Loucy (cell line): Measurements from ENCODE around the gene OR10G8.
"Not testable (repeated sequence)": the region's sequence is repeated elsewhere in the genome, so short reads cannot be mapped to it uniquely, and the experiment has no call there.

Source experiments
- H2AFZ ChIP-seq: fragments of 200-600 bp; sonication (generic); 2 replicates; pipeline ENCODE4 v1.6.0; 2016; ENCODE audit warnings: antibody characterized with exemption, mild to moderate bottlenecking, low read length, moderate library complexity
- H3F3A ChIP-seq: fragments of 200-600 bp; 2 replicates; pipeline ENCODE4 v1.6.0; 2016; ENCODE audit warnings: antibody characterized with exemption, low read depth, mild to moderate bottlenecking
- H3K27me3 ChIP-seq: fragments of 200-600 bp; sonication (generic); 2 replicates; pipeline ENCODE4 v1.6.1; 2014; ENCODE audit warnings: low read length, mild to moderate bottlenecking; ENCODE audit not compliant: insufficient read depth, poor library complexity, severe bottlenecking
- H3K36me3 ChIP-seq: fragments of 200-600 bp; sonication (generic); 2 replicates; pipeline ENCODE4 v1.6.1; 2016; ENCODE audit warnings: low read length; ENCODE audit not compliant: insufficient read depth
- H3K4me1 ChIP-seq: fragments of 200-600 bp; sonication (generic); 2 replicates; pipeline ENCODE4 v1.5.1; 2014; ENCODE audit warnings: low read length, mild to moderate bottlenecking; ENCODE audit not compliant: insufficient read depth, poor library complexity, severe bottlenecking
- H3K4me2 ChIP-seq: fragments of 200-600 bp; sonication (generic); 2 replicates; pipeline ENCODE4 v1.6.0; 2014; ENCODE audit warnings: antibody characterized with exemption, low read length, low read depth, mild to moderate bottlenecking; ENCODE audit not compliant: poor library complexity, severe bottlenecking
- H3K4me3 ChIP-seq: fragments of 200-600 bp; sonication (generic); 2 replicates; pipeline ENCODE4 v1.5.1; 2014; ENCODE audit warnings: low read length, mild to moderate bottlenecking, mixed read lengths; ENCODE audit not compliant: poor library complexity, severe bottlenecking
- H3K79me2 ChIP-seq: fragments of 200-600 bp; sonication (generic); 2 replicates; pipeline ENCODE4 v1.6.1; 2014; ENCODE audit warnings: low read length; ENCODE audit not compliant: insufficient read depth
- H3K9ac ChIP-seq: fragments of 200-600 bp; sonication (generic); 2 replicates; pipeline ENCODE4 v1.6.0; 2014; ENCODE audit warnings: mild to moderate bottlenecking, low read depth, low read length, moderate library complexity; ENCODE audit not compliant: poor library complexity, severe bottlenecking
- H3K9me2 ChIP-seq: fragments of 200-600 bp; sonication (generic); replicated peaks from 2 replicates; pipeline ENCODE4 v1.6.1; 2016; ENCODE audit warnings: low read depth, low read length, mixed read lengths
- H3K9me3 ChIP-seq: fragments of 200-600 bp; sonication (generic); 2 replicates; pipeline ENCODE4 v1.6.1; 2014; ENCODE audit warnings: mild to moderate bottlenecking, antibody characterized with exemption, low read length, low read depth; ENCODE audit not compliant: insufficient read depth
- H4K20me1 ChIP-seq: fragments of 200-600 bp; sonication (generic); 2 replicates; pipeline ENCODE4 v1.6.0; 2014; ENCODE audit warnings: antibody characterized with exemption, low read length, mild to moderate bottlenecking; ENCODE audit not compliant: insufficient read depth, poor library complexity, severe bottlenecking
- CTCF ChIP-seq: fragments of 200-600 bp; sonication (generic); conservative IDR thresholded peaks from 2 replicates; pipeline ENCODE4 v1.5.1; 2014; ENCODE audit warnings: mild to moderate bottlenecking, antibody characterized with exemption, low read length
- EZH2phosphoT487 ChIP-seq: fragments of 200-600 bp; IDR thresholded peaks from 2 replicates; pipeline ENCODE4 v1.6.1; 2018; ENCODE audit warnings: antibody characterized with exemption, mild to moderate bottlenecking, moderate library complexity, borderline replicate concordance

The OR10G8 gene

DNA sequence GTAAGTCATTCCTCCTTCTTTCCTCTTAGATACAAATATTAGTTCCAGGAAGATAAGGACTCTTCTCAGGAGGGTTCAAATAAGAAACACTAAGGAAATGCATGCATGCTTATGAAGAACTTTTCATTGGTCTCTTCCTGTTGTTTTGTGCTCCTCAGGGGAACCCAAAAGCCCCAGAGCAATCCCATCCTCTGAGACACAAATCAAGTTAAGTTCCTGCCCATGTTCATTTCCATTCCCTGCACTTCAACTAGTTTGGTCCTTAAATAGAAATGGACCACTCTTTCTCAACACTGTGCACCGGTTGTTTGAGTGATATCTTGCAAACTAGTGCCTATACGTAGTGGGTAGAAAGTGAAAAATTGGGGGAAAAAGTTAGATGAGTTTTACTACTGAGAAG is 13.9 kb upstream of the OR10G8 start, which contains the start of gene OR10G4:
OR10G4 (plus strand) TSS at position 301 of the 400 bp plus-strand sequence. CDS start 2,578 bp downstream, outside the sequence.
- Histone ChIP-seq H2AFZ (no peak within 1 kb of the TSS), H3K79me2 (no peaks in the 10 kb centered on the region), H3K4me3 (no peak within 1 kb of the TSS), H3F3A (no peaks in the 10 kb centered on the region), H3K9me3 (no peaks in the 10 kb centered on the region), H3K4me2 (no peak within 1 kb of the TSS), H3K9me2 (no peaks in the 10 kb centered on the region), H3K9ac (no peak within 1 kb of the TSS), H3K27me3 (no peaks in the 10 kb centered on the region), H3K4me1 (no peaks in the 10 kb centered on the region), H4K20me1 (no peaks in the 10 kb centered on the region), H3K36me3 (no peaks in the 10 kb centered on the region)
- TF ChIP-seq EZH2phosphoT487 (no peak), CTCF (no peak)

GRCh38 chr11:124015837-124016236 is 10.8 kb upstream of the OR10G8 start:
- H3K79me2 ChIP-seq, H3K4me3 ChIP-seq, H2AFZ ChIP-seq, H3K9me3 ChIP-seq, H3K27me3 ChIP-seq, H3F3A ChIP-seq, H3K9me2 ChIP-seq, H3K9ac ChIP-seq, H3K4me1 ChIP-seq, H3K36me3 ChIP-seq, H3K4me2 ChIP-seq, H4K20me1 ChIP-seq: not testable (repeated sequence)

DNA sequence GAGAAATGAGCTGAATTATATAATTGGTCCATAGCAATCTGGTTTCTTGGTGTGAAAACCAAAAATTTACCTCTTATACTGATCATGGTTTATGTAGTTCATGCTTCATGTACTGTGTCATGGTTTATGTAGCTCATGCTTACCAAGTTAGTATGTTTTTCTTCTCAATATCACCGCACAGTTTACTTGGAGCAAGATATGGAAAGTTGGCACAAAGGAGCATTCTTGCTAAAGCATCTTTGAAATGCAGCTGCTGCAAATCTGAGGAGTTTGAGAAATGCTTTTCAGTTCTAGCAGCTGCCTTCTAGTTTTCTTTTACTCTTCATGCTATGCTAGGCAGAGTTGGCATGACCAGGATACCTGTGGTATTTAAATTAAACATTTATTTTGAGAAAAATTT is 10.1 kb downstream of the OR10G8 start:
- Histone ChIP-seq H4K20me1 (no peaks in the 10 kb centered on the region), H3K4me2 (no peak overlapping the region), H3K79me2 (no peaks in the 10 kb centered on the region), H2AFZ (no peak overlapping the region), H3K27me3 (no peaks in the 10 kb centered on the region), H3K9me3 (no peaks in the 10 kb centered on the region), H3K4me3 (no peak overlapping the region), H3F3A (no peaks in the 10 kb centered on the region), H3K36me3 (no peaks in the 10 kb centered on the region), H3K4me1 (no peaks in the 10 kb centered on the region), H3K9me2 (no peaks in the 10 kb centered on the region), H3K9ac (no peak overlapping the region)
- TF ChIP-seq EZH2phosphoT487 (no peak), CTCF (no peak)

- Histone ChIP-seq H3K9ac (no peak overlapping the region), H3K9me3 (no peaks in the 10 kb centered on the region), H3K27me3 (no peaks in the 10 kb centered on the region), H4K20me1 (no peaks in the 10 kb centered on the region), H3K79me2 (no peaks in the 10 kb centered on the region), H3K36me3 (no peaks in the 10 kb centered on the region), H3K4me3 (no peak overlapping the region), H3F3A (no peaks in the 10 kb centered on the region), H2AFZ (no peak overlapping the region), H3K4me1 (no peaks in the 10 kb centered on the region), H3K4me2 (no peak overlapping the region), H3K9me2 (no peaks in the 10 kb centered on the region)
- no peak for TF ChIP-seq CTCF
Observed at GRCh38 chr11:124039557-124039956, 13.0 kb downstream of the OR10G8 start.
